NK-92 treated with Interleukin-12 subunit alpha and Interleukin-12 subunit beta, amount 100 ng/mL, for 24 hours (cell line): ENCODE results near the gene HOXB3.

ENCODE experiments used
- DNase-seq: peaks from one replicate; lab custom pipeline; 2025; lab: John Stamatoyannopoulos, UW

HOXB3 gene

GRCh38 chr17:48612456-48612853, 22.4 kb upstream of the HOXB3 start:
- DNase-seq: no peak

- DNase-seq: no peak
Observed at GRCh38 chr17:48611681-48612455, 21.8 kb upstream of the HOXB3 start.

- no peak for DNase-seq
Observed at GRCh38 chr17:48611213-48611612, 21.2 kb upstream of the HOXB3 start.

GRCh38 chr17:48610282-48611211, 20.5 kb upstream of the HOXB3 start, which contains the start of gene HOXB7:
HOXB7 (minus strand) TSS chr17:48611017; CDS start chr17:48610918, 99 bp downstream.
- DNase-seq: peak; percentile 68

- no peak for DNase-seq
Observed at GRCh38 chr17:48609759-48610281, 19.8 kb upstream of the HOXB3 start.

GRCh38 chr17:48609033-48609432, 19.0 kb upstream of the HOXB3 start:
- DNase-seq: no peak

- DNase-seq: no peak
Observed at GRCh38 chr17:48608494-48608834, 18.4 kb upstream of the HOXB3 start.

GRCh38 chr17:48606892-48607614, 17.0 kb upstream of the HOXB3 start:
- DNase-seq: no peak

- no peak for DNase-seq
Observed at GRCh38 chr17:48605991-48606891, 16.2 kb upstream of the HOXB3 start.

- DNase-seq: no peak
Observed at GRCh38 chr17:48605409-48605919, 15.4 kb upstream of the HOXB3 start.

GRCh38 chr17:48604770-48605329, 14.8 kb upstream of the HOXB3 start, which contains the start of gene HOXB6:
HOXB6 (minus strand) TSS chr17:48604986; CDS start chr17:48598150, 6,836 bp downstream.
- no peak for DNase-seq

GRCh38 chr17:48603959-48604769, 14.1 kb upstream of the HOXB3 start:
- no peak for DNase-seq

- no peak for DNase-seq
Observed at GRCh38 chr17:48601539-48602425, 11.7 kb upstream of the HOXB3 start.

GRCh38 chr17:48601207-48601538, 11.1 kb upstream of the HOXB3 start:
- DNase-seq: no peak

- DNase-seq: no peak
Observed at GRCh38 chr17:48600244-48601098, 10.4 kb upstream of the HOXB3 start.

- no peak for DNase-seq
Observed at GRCh38 chr17:48599354-48599753, 9.3 kb upstream of the HOXB3 start.

- DNase-seq: no peak
Observed at GRCh38 chr17:48598736-48599135, 8.7 kb upstream of the HOXB3 start.
